ENCODE measurements around the gene RNF227.

Gene RNF227

DNA sequence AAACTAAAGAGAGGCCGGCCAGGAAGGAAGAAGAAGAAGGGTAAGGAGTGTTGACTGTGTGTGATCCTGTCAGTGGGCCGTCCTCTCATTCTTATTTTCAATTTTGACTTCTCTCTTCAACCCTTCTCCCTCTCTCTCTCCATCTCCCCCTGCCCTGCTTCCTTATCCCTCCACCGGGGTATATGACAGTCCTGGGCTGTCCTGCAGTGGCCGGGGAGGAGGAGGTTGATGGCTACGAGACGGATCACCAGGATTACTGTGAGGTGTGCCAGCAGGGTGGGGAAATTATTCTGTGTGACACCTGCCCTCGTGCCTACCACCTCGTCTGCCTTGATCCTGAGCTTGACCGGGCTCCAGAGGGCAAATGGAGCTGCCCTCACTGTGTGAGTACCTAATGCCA lies 21.9 kb downstream of the RNF227 start:
- TF ChIP-seq, protein P1, sequence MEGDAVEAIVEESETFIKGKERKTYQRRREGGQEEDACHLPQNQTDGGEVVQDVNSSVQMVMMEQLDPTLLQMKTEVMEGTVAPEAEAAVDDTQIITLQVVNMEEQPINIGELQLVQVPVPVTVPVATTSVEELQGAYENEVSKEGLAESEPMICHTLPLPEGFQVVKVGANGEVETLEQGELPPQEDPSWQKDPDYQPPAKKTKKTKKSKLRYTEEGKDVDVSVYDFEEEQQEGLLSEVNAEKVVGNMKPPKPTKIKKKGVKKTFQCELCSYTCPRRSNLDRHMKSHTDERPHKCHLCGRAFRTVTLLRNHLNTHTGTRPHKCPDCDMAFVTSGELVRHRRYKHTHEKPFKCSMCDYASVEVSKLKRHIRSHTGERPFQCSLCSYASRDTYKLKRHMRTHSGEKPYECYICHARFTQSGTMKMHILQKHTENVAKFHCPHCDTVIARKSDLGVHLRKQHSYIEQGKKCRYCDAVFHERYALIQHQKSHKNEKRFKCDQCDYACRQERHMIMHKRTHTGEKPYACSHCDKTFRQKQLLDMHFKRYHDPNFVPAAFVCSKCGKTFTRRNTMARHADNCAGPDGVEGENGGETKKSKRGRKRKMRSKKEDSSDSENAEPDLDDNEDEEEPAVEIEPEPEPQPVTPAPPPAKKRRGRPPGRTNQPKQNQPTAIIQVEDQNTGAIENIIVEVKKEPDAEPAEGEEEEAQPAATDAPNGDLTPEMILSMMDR (conservative IDR thresholded peaks at IDR 0.05; ENCODE audit: low read length): no peak
- TF ChIP-seq EZH2phosphoT487 (IDR thresholded peaks at IDR 0.05; ENCODE audit: borderline replicate concordance): no peak
- Histone ChIP-seq H3K4me2 (ENCODE audit: low read depth, low read length, poor library complexity, severe bottlenecking) (no peak overlapping the region), H3K4me3 (ENCODE audit: low read length, poor library complexity, severe bottlenecking) (no peak overlapping the region), H2AFZ (ENCODE audit: low read length) (no peak overlapping the region), H3F3A (ENCODE audit: low read depth) (no peaks in the 10 kb centered on the region), H3K9me2 (replicated peaks; ENCODE audit: low read depth, low read length) (no peaks in the 10 kb centered on the region), H4K20me1 (ENCODE audit: insufficient read depth, low read length, poor library complexity, severe bottlenecking) (peaks cover 24% of the 10 kb centered on the region), H3K4me1 (ENCODE audit: insufficient read depth, low read length, poor library complexity, severe bottlenecking) (peaks cover 6% of the 10 kb centered on the region), H3K79me2 (ENCODE audit: insufficient read depth, low read length) (peaks cover 35% of the 10 kb centered on the region), H3K27me3 (ENCODE audit: insufficient read depth, low read length, poor library complexity, severe bottlenecking) (no peaks in the 10 kb centered on the region), H3K9me3 (ENCODE audit: insufficient read depth, low read depth, low read length) (no peaks in the 10 kb centered on the region), H3K9ac (ENCODE audit: low read depth, low read length, poor library complexity, severe bottlenecking) (no peak overlapping the region), H3K36me3 (ENCODE audit: insufficient read depth, low read length) (peaks cover 87% of the 10 kb centered on the region)

DNA sequence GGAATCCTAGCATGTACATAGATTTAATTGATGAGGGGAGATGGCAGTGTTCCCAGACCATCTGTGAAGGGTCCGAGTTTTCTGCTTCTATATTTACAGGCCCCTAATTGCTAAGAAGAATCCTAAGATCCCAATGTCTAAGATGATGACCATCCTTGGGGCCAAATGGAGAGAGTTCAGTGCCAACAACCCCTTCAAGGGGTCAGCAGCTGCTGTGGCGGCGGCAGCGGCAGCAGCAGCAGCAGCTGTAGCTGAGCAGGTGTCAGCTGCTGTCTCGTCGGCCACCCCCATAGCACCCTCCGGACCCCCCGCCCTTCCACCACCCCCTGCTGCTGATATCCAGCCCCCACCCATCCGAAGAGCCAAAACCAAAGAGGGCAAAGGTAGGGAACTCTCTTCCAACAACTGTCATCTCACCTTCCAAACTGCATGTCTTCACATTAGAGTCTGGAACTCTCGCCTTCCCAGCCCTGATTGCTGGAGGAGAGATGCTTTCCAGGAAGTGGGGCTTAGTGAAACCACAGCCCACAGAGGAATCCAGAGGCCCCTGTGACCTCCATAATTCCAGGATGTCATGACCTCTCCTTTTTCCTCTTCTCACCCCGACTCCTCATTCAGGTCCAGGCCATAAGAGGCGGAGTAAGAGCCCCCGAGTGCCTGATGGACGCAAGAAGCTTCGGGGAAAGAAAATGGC lies 22.8 kb downstream of the RNF227 start:
- H3K27me3 ChIP-seq (ENCODE audit: insufficient read depth, low read length, poor library complexity, severe bottlenecking): no peaks in the 10 kb centered on the region
- no peaks in the 10 kb centered on the region for H3F3A ChIP-seq (ENCODE audit: low read depth)
- H3K36me3 ChIP-seq (ENCODE audit: insufficient read depth, low read length): peaks cover 78% of the 10 kb centered on the region
- no peaks in the 10 kb centered on the region for H3K9me3 ChIP-seq (ENCODE audit: insufficient read depth, low read depth, low read length)
- H4K20me1 ChIP-seq (ENCODE audit: insufficient read depth, low read length, poor library complexity, severe bottlenecking): peaks cover 33% of the 10 kb centered on the region
- no peak overlapping the region for H3K4me2 ChIP-seq (ENCODE audit: low read depth, low read length, poor library complexity, severe bottlenecking)
- H3K79me2 ChIP-seq (ENCODE audit: insufficient read depth, low read length): peaks cover 44% of the 10 kb centered on the region
- H3K4me3 ChIP-seq (ENCODE audit: low read length, poor library complexity, severe bottlenecking): no peak overlapping the region
- no peak overlapping the region for H2AFZ ChIP-seq (ENCODE audit: low read length)
- TF ChIP-seq, protein P1 (conservative IDR thresholded peaks at IDR 0.05; ENCODE audit: low read length): no peak
- H3K9me2 ChIP-seq (replicated peaks; ENCODE audit: low read depth, low read length): no peaks in the 10 kb centered on the region
- peaks cover 15% of the 10 kb centered on the region for H3K4me1 ChIP-seq (ENCODE audit: insufficient read depth, low read length, poor library complexity, severe bottlenecking)
- H3K9ac ChIP-seq (ENCODE audit: low read depth, low read length, poor library complexity, severe bottlenecking): no peak overlapping the region

DNA sequence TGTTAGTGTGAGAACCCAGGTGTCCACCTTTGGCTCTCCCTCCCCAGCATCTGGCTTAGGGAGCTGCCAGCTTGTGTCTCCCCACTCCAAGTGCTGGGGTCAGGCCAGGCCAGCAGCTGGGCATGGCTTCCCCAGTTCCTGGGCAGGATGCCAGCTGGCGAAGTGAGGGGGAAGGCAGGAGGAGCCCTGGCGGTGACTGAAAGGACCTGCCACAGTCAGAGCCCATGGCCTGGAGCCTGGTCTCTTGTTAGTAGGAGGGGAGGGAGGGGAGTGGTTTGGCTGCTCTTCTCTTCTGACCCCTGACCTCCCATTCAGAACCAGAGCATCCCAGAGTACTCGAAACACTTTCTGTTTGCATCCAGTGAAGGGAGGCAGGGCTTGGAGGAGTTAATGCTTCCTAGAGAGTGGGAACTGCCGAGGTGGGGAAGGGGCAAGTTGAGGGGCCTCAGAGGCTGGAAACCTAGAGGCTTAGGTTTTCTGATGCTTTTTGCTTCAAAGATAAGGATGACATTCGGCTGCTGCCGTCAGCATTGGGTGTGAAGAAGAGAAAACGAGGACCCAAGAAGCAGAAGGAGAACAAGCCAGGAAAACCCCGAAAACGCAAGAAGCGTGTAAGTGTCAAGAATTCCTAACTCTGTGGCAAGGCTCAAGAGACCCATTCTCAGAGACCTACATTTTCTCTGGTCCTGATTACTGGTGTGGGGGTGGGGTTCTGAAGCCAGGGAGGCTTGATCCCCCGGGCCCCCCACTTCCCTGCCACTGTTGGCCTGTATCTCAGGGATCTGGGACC lies 26.7 kb downstream of the RNF227 start:
- Histone ChIP-seq H2AFZ (ENCODE audit: low read length) (no peak overlapping the region), H3K4me2 (ENCODE audit: low read depth, low read length, poor library complexity, severe bottlenecking) (peak overlapping the region; percentile 96), H4K20me1 (ENCODE audit: insufficient read depth, low read length, poor library complexity, severe bottlenecking) (peaks cover 33% of the 10 kb centered on the region), H3K27me3 (ENCODE audit: insufficient read depth, low read length, poor library complexity, severe bottlenecking) (no peaks in the 10 kb centered on the region), H3K79me2 (ENCODE audit: insufficient read depth, low read length) (peaks cover 70% of the 10 kb centered on the region), H3K4me3 (ENCODE audit: low read length, poor library complexity, severe bottlenecking) (peak overlapping the region; percentile 89), H3K4me1 (ENCODE audit: insufficient read depth, low read length, poor library complexity, severe bottlenecking) (peaks cover 20% of the 10 kb centered on the region), H3K9me3 (ENCODE audit: insufficient read depth, low read depth, low read length) (no peaks in the 10 kb centered on the region), H3F3A (ENCODE audit: low read depth) (peaks cover 12% of the 10 kb centered on the region), H3K36me3 (ENCODE audit: insufficient read depth, low read length) (peaks cover 45% of the 10 kb centered on the region), H3K9ac (ENCODE audit: low read depth, low read length, poor library complexity, severe bottlenecking) (peak overlapping the region; percentile 89), H3K9me2 (replicated peaks; ENCODE audit: low read depth, low read length) (no peaks in the 10 kb centered on the region)
- TF ChIP-seq, protein P1 (conservative IDR thresholded peaks at IDR 0.05; ENCODE audit: low read length): no peak; the same call in 1 of the 2 replicates
- no peak for TF ChIP-seq EZH2phosphoT487 (IDR thresholded peaks at IDR 0.05; ENCODE audit: borderline replicate concordance)
